Nasal cavity respiratory epithelium epithelial cell of viscerocranial mucosa (primary cell): Measurements from ENCODE around the gene TNPO1. TPM values are rescaled to one million over a fixed set of nuclear protein-coding genes. Genes with fewer than 3 reads are reported as not detected.

Experiments
- total RNA-seq: library from RNA; depleted of rRNA; stranded (reverse); fragments of >200 nt; gene quantifications from 2 replicates; pipeline ENCODE4 v1.2.3, GENCODE V29; 2014

The TNPO1 gene
- total RNA-seq: 366 and 406 TPM in 2 replicates

GRCh38 chr5:72816284-72817075 is at the start of gene TNPO1:
Gene TNPO1 (plus strand): TSS chr5:72816661. CDS start chr5:72816738, 77 bp downstream.

DNA sequence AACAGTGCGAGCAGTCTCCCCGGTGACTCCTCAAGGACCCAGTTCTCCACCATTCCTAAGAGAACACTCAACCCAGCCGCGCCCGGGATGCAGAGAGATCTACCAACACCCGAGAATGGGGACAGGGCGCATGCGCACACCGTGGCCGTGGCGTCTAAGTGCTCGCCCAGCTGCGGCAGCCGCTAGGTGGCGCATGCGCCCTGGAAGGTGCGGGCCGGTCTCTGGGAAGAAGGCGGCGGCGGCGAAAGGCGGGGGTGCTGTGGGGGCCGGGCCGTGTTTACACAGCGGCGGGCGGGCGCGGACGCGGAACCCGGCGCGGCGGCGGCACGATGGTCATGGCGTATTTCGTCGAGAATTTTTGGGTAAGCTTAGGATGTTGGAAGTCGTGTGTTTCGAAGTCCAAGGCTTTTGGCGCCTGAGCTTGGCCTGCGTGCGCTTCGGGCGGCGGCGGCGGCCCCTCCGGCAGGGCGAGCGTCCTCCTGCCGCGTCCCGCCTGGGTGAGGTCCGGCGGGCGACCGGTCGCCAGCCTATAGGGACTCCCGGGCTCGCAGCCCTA is 139.4 kb downstream of the TNPO1 start, which contains the start of gene FCHO2:
FCHO2 (plus strand) TSS at position 274 of the 556 bp plus-strand sequence; CDS start at position 330, 56 bp downstream.

Other genes with a start within 250 kb of the TNPO1 start
- 17.1 and 21.4 TPM in 2 replicates for gene FCHO2, start 139.4 kb downstream of the TNPO1 start, total RNA-seq